HG02870 (cell line): ENCODE measurements around the gene BRD3OS.

Experiments used
- ATAC-seq: cut with Tn5 transposase; IDR thresholded peaks from one replicate; pipeline ENCODE4 v1.9.1; 2021; ENCODE audit warnings: mild to moderate bottlenecking, moderate library complexity; ENCODE audit not compliant: unreplicated experiment

Gene BRD3OS

DNA sequence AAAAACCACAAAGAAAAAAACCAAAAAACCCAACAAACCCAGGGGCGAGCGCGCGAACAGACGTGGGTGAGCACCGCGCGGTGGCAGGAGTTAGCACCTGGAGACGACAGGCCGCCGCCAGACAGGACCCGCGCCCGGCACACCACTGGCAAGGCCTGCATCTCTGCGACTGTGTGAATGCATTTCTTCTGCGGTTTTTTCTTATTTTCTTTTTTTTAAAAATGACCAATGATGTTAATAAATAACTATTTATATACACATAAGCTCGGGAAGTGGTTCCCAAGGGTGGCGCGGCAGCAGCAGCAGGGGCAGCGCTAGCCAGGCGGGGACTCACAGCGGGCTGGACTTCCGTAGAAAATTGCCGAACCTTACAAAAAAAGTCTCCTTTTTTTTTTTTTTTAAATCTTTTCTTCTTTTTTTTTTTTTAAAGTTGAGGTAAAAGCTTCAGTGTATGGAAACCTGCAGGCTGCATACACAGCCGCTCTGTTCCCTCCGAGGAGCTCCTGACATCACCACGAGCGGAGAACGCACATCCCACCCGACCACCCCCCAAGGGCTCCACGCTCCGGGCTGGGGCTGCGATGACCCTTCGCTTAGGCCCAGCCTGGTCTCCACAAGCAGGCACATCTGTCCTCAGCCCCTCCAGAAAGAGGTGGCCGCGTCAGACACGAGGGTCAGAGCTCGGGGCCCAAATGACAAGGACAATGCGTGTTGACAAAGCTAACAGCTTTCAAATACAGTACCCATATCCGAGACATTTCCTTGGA is 7.4 kb downstream of the BRD3OS start:
- ATAC-seq = no peak

DNA sequence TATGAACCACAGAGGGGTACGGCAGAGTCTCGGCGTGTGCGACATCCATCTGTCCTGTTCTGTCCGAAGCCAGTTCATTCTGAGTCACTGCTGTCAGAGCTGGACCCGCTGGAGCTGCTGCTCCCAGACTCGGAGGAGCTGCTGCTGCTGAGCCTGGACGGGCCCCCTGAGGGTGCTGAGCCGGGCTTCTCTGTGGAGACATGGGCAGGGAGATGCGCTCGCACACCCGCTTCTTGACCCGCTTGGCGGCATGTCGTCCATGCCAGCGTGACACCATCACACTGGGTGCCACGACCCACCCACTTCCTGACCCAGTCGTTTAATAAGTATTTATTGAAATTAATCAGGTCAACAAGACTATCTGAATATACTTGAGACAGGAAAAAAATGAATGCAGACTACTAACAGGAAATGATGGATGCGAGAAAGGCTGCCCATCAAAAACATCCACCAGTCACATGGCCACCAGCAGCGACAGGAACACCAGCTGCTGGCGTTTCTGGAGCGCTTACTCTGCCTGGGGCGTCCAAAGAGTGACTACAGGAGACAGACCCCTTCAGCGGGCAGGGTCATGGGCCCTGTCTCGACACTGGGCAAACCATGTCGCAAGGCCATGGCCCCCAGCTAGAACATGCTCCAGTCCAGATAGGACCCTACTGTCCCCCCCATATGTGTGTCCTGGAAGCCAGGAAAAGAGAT is 8.4 kb downstream of the BRD3OS start:
- ATAC-seq = no peak

DNA sequence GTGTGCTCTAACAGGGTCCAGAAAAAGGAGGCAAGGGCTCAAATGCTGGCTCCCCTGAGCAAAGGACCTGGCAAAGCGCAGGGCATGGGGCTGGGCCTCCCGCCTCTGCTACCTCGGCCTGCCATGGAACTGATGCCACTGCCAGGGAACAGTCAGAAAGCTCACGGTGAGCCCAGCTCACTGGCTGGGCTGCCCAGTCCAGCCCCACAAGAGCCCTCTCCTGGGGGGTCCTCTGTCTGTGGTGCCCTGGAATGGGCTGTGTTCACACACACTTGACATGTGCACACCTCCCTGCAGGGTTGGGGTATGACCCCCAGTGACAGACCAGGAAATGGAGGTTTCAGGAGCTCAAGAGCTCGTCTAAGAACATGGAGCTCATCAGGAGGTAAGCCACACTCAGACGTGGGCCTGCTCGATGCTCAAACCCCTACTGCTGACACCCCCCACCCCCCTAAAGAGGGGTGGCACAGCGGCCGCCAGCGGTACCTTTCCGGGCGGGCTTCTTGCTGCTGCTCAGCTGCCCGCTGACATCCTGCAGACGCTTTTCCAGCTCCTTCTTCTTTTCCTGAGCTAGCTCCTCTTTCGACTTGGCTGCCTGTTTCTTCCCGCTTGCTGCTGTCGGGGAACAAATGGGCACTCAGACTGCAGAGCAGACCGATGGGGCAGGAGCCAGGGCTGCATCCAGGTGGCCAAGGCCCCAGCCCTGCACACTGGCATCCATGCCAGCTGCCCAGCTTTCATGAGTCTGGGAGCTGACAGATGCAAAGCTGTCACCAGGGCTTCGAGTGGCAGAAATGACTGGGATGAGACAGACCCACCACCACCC is 9.1 kb downstream of the BRD3OS start:
- no peak for ATAC-seq

GRCh38 chr9:134035041-134036039 is 10.1 kb downstream of the BRD3OS start:
- ATAC-seq = no peak

DNA sequence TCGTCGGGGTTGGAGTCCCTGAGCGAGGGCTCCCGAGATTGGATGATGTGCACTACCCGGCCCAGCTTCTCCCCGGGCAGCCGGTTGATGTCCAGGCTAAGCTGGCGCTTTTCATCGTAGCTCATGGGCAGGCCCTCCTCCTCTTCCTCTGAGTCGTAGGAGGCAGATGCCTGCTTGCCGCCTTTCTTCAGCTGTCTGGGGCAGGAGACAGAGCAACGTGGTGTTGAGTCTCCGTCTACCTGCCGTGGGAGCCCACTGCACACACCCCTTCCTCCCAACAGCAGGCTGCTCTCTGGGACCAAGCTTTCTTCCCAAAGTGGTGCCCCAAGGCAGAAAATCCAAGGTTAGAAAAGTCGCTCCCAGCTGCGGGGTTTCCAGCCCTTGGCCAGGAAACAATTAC is 10.8 kb downstream of the BRD3OS start:
- ATAC-seq = no peak

- no peak for ATAC-seq
Measured at GRCh38 chr9:134037641-134038040, 12.4 kb downstream of the BRD3OS start.

DNA sequence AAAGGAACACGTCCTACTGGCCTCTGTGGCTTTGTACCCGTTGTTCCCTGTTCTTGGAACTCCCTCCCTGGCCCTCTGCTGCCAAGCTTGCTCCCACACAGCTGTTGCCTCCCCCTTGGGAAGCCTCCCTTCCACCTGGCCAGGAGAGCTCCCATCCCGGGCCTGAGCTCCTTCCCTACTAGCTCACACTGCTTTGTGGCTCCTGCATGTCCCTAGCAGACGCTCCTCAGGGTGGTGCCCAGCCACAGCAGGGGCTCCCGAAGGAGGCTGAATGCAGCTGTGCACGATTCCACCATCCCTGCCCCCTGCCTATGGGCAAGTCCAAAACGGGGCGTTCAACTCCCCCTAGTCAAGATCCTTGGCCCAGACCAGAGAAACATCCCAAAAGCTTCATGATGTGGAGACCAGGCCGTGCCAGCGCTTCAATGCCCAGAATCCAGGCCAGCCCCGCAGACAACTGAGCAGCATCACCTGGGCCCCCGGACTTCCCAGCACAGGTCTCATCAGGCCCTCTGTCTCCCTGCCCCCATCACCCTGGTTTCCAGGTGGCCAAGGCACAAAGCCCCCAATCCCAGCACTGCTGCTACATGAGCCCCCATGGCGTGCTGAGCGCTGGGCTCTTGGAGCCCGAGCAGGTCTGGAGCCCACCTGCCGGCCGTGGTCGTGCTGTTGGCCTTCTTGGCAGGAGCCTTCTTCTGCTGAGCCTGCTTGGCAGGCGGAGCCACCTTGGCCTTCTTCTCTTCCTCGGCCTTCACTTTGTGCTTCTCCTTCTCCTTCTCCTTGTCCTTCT is 14.3 kb downstream of the BRD3OS start:
- no peak for ATAC-seq

- no peak for ATAC-seq
Measured at GRCh38 chr9:134040176-134040565, 14.9 kb downstream of the BRD3OS start.

- no peak for ATAC-seq
Measured at GRCh38 chr9:134040781-134041648, 15.7 kb downstream of the BRD3OS start.

- no peak for ATAC-seq
Measured at GRCh38 chr9:134041649-134041962, 16.3 kb downstream of the BRD3OS start.

DNA sequence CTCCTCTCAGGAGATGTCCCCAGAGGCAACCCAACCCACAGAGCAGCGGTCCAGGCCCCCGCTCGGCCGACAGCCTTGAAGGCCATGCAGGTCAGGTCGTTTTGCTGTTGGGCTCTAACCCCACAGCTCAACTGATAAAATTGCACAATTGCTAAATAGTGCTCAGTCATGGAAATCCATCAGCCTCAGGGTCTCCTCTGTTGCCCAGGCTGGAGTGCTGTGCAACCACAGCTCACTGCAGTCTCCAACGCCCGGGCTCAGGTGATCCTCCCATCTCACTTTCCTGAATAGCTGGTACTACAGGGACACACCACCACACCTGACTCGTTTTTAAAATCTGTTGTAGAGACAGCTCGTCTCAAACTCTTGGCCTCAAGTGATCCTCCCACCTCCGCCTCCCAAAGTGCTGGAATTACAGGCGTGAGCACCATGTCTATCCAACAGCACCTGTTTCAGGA is 18.3 kb downstream of the BRD3OS start:
- ATAC-seq = no peak

DNA sequence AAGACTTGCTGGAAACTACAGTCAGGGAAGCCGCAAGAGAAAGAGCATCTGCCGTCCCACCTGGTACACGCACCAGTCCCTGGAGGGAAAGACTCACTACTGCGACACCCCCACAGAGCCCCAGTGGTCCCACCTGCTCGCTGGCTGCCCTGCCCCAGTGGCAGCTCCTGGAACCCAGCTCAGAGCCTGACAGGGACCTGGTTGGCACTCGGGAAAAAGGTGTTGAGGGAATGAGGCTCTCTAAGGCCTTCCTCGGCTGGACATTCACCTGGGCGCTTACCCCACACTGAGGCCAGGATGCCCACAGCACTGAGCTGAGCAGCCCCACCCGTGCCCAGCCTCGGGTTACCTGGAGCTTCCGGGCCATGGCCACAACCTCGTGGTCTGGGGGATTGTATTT is 19.7 kb downstream of the BRD3OS start:
- no peak for ATAC-seq

- ATAC-seq = no peak
Measured at GRCh38 chr9:134045841-134046544, 20.7 kb downstream of the BRD3OS start.

- no peak for ATAC-seq
Measured at GRCh38 chr9:134046894-134047681, 21.8 kb downstream of the BRD3OS start.

GRCh38 chr9:134047868-134048581 is 22.7 kb downstream of the BRD3OS start:
- ATAC-seq = no peak

DNA sequence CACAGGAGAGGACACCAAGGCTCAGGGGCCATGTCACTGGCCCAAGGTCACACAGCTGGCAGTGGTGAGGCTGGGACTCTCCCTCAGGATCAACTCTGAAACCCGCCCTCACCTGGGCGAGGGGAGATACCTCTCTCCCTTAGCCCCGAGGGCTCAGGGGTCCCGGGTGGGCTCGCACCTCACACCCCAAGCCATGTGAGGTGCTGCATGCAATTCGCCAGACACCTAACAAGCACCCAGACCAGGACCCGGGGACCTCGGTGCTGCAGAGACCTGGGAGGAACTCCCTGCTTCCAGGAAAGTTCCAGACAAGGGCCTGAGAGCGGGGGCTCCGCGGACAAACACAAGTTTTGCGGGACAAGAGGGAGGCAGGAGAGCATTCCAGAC is 23.3 kb downstream of the BRD3OS start:
- ATAC-seq = no peak

DNA sequence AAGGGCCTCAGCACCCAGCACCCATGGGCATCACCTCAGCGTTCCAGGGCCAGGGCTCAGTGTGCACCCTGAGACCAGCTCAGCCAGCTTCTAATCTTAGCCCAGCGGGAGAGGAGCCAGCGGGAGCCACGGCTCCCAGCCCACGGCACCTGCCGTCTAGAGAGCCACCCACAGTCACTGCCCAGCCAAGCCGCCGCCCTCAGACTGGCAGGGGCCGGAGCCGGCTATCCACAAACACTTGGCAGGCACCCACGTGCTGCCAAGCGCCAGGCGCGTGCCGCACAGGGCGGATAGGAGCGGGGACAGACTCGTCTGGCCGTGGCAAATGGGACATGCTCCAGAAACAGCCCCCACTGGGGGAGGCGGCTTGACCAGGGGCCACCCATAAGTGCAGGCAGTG is 24.0 kb downstream of the BRD3OS start:
- no peak for ATAC-seq
